Panc1 (cell line): ENCODE measurements around the gene SLC22A7. TPM values are rescaled to one million over a fixed set of nuclear protein-coding genes. Genes with fewer than 3 reads are reported as not detected.

ENCODE experiments used
- ATAC-seq: fragments of 200-7000 bp; cut with Tn5 transposase; 2 replicates; pipeline ENCODE4 v1.9.1; 2020; ENCODE audit warnings: mild to moderate bottlenecking, moderate library complexity
- BruUV-seq: library from RNA; stranded (reverse); fragments of 400-500 nt; replicated peaks from 2 replicates; lab custom pipeline; 2021; lab: Mats Ljungman, UMichigan
- CTCF ChIA-PET: fragments of 300-600 bp; sonication (Branson Sonifier 250); formaldehyde crosslinking; loops from one replicate; lab custom pipeline; 2022; ENCODE audit warnings: antibody characterized with exemption; lab: Charles Lee
- POLR2A ChIA-PET: fragments of 300-600 bp; sonication (Branson Sonifier 250); formaldehyde crosslinking; loops from one replicate; lab custom pipeline; 2022; ENCODE audit warnings: antibody characterized with exemption; lab: Charles Lee
- DNase-seq: peaks from one replicate; pipeline ENCODE4 v3.0.0-alpha.2; 2010; ENCODE audit warnings: low read depth, low spot score
- H3K27ac ChIP-seq: 2 replicates; pipeline ENCODE4 v1.5.1; 2011; ENCODE audit warnings: mild to moderate bottlenecking, low read length, inconsistent platforms
- H3K27me3 ChIP-seq: fragments of 200-500 bp; sonication (Bioruptor generic); 2 replicates; pipeline ENCODE4 v1.6.0; 2014; ENCODE audit warnings: low read length, inconsistent platforms; ENCODE audit not compliant: control insufficient read depth, insufficient read depth
- H3K36me3 ChIP-seq: fragments of 200-500 bp; sonication (Bioruptor generic); 2 replicates; pipeline ENCODE4 v1.5.1; 2014; ENCODE audit warnings: inconsistent platforms, mild to moderate bottlenecking, low read length, moderate library complexity; ENCODE audit not compliant: control insufficient read depth, insufficient read depth
- H3K4me1 ChIP-seq: 2 replicates; pipeline ENCODE4 v1.5.1; 2011; ENCODE audit warnings: inconsistent platforms, mild to moderate bottlenecking, low read length, moderate library complexity; ENCODE audit not compliant: control insufficient read depth, insufficient read depth
- H3K4me3 ChIP-seq, 2 experiments: 2 replicates each; pipeline ENCODE4 v1.5.1; 2011 to 2012; ENCODE audit warnings: low read depth in 2 of 2, low read length in 2 of 2, mild to moderate bottlenecking in 2 of 2, inconsistent platforms in 1 of 2, moderate library complexity in 1 of 2
- H3K9me3 ChIP-seq: fragments of 200-500 bp; sonication (Bioruptor generic); 2 replicates; pipeline ENCODE4 v1.5.1; 2014; ENCODE audit warnings: low read depth, mild to moderate bottlenecking, inconsistent platforms, low read length, moderate library complexity; ENCODE audit not compliant: control insufficient read depth, insufficient read depth
- POLR2AphosphoS5 ChIP-seq: IDR thresholded peaks from 2 replicates; pipeline ENCODE4 v1.6.1; 2012; ENCODE audit warnings: mild to moderate bottlenecking, low read depth, low read length, moderate library complexity
- SIN3A ChIP-seq: IDR thresholded peaks from 2 replicates; pipeline ENCODE4 v1.6.1; 2012; ENCODE audit warnings: low read depth, mild to moderate bottlenecking, low read length, moderate library complexity, borderline replicate concordance; ENCODE audit not compliant: insufficient read depth
- TCF7L2 ChIP-seq: IDR thresholded peaks from 2 replicates; pipeline ENCODE4 v1.6.1; 2011; ENCODE audit warnings: mild to moderate bottlenecking, low read depth, low read length, inconsistent platforms
- in situ Hi-C: cut with HindIII; loops from 2 replicates; pipeline ENCODE4 v1.10.0; 2016; ENCODE audit warnings: low sequenced_read_pairs, low pct_unique_long_range_greater_than_20kb
- intact Hi-C: fragments of 100-400 bp; cut with micrococcal nuclease; formaldehyde crosslinking; loops from one replicate; pipeline ENCODE4 v1.10.0; 2022; ENCODE audit not compliant: unreplicated experiment
- total RNA-seq: library from RNA; stranded (reverse); gene quantifications from one replicate; pipeline ENCODE4 v1.2.1, GENCODE V29; 2021; ENCODE audit not compliant: unreplicated experiment
- TF ChIP-seq, protein P1 (sequence below): fragments of 450-650 bp; IDR thresholded peaks from 2 replicates; pipeline ENCODE4 v1.5.1; 2017; ENCODE audit warnings: mild to moderate bottlenecking
- TF ChIP-seq, protein P2 (sequence below), 2 experiments: IDR thresholded peaks; 2 replicates each; pipeline ENCODE4 v1.6.1; 2011 to 2012; ENCODE audit warnings: low read depth in 2 of 2, control low read depth in 1 of 2, low read length in 1 of 2, mild to moderate bottlenecking in 1 of 2, moderate library complexity in 1 of 2; ENCODE audit not compliant: insufficient read depth in 1 of 2

SLC22A7 gene
- total RNA-seq, 1 experiment from 2014 or later, result not detected

DNA sequence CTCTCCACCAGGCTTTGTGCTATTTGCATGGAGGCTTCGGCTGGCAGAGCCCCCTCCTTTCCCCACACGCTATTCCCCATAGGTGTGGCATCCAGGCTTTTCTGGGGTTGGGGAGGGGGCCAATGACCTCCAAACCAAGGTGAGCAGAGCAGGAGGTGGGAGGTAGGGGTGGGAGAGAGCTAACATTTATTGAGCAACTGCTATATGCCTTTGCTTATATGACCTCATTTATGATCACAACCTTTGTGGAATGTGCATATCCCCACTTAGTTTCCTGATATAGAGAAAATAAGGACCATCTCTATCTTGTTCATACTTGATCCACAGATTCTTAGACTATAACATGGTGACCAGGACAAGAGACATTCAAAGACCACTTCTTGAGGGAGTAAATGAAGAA is 17.8 kb upstream of the SLC22A7 start:
- intact Hi-C loops, result no loop called here
- no peak overlapping the region for H3K27ac ChIP-seq
- no peaks in the 10 kb centered on the region for H3K36me3 ChIP-seq
- no peaks in the 10 kb centered on the region for H3K9me3 ChIP-seq
- no peak for ATAC-seq
- H3K27me3 ChIP-seq, result no peaks in the 10 kb centered on the region; the same call in 1 of the 2 replicates
- CTCF ChIA-PET, result interaction anchor here (0.5 kb wide), 1 partner anchor 117 kb away, joined by 6 read pairs; no protein-coding TSS in a partner anchor
- in situ Hi-C loops, result no loop called here
- H3K4me3 ChIP-seq, result no peak overlapping the region
- POLR2A ChIA-PET, result no interaction called here
- no peaks in the 10 kb centered on the region; the same call in 1 of the 2 replicates for H3K4me1 ChIP-seq
- DNase-seq, result no peak
- BruUV-seq, result no TSS peak
- no peak for TF ChIP-seq POLR2AphosphoS5

DNA sequence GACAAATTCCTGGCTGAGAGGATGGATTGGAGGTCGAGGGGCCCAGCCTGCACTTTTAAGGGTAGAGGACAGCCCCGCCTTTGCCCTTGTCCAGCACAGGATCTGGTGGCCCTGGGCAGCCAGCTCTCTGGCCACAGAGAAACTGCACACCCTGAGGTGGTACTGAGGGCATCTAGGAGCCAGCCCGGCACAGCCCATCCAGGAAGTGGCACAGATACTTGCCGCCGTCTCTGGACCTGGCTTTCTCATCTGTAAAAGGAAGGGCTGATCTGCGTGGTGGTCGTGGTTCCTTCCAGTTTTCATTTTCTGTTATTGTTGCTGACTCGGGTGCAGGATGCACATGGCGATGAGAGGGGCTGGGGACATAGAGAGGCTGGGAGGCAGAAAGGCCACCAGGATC is 16.0 kb upstream of the SLC22A7 start:
- H3K36me3 ChIP-seq, result no peaks in the 10 kb centered on the region
- intact Hi-C loops (no loop called here), in situ Hi-C loops (no loop called here)
- no peaks in the 10 kb centered on the region for H3K9me3 ChIP-seq
- no peaks in the 10 kb centered on the region; the same call in 1 of the 2 replicates for H3K4me1 ChIP-seq
- DNase-seq, result no peak
- no TSS peak for BruUV-seq
- ATAC-seq, result no peak
- no peak overlapping the region for H3K27ac ChIP-seq
- ChIA-PET CTCF (interaction anchor here (0.7 kb wide), 1 partner anchor 26 kb away, joined by 3 read pairs; the partner anchor contains the start of gene CRIP3), POLR2A (no interaction called here)
- no peak overlapping the region for H3K4me3 ChIP-seq
- TF ChIP-seq POLR2AphosphoS5 (no peak), TCF7L2 (no peak), SIN3A (no peak)
- TF ChIP-seq, protein P1, sequence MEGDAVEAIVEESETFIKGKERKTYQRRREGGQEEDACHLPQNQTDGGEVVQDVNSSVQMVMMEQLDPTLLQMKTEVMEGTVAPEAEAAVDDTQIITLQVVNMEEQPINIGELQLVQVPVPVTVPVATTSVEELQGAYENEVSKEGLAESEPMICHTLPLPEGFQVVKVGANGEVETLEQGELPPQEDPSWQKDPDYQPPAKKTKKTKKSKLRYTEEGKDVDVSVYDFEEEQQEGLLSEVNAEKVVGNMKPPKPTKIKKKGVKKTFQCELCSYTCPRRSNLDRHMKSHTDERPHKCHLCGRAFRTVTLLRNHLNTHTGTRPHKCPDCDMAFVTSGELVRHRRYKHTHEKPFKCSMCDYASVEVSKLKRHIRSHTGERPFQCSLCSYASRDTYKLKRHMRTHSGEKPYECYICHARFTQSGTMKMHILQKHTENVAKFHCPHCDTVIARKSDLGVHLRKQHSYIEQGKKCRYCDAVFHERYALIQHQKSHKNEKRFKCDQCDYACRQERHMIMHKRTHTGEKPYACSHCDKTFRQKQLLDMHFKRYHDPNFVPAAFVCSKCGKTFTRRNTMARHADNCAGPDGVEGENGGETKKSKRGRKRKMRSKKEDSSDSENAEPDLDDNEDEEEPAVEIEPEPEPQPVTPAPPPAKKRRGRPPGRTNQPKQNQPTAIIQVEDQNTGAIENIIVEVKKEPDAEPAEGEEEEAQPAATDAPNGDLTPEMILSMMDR, result no peak
- TF ChIP-seq, protein P2, sequence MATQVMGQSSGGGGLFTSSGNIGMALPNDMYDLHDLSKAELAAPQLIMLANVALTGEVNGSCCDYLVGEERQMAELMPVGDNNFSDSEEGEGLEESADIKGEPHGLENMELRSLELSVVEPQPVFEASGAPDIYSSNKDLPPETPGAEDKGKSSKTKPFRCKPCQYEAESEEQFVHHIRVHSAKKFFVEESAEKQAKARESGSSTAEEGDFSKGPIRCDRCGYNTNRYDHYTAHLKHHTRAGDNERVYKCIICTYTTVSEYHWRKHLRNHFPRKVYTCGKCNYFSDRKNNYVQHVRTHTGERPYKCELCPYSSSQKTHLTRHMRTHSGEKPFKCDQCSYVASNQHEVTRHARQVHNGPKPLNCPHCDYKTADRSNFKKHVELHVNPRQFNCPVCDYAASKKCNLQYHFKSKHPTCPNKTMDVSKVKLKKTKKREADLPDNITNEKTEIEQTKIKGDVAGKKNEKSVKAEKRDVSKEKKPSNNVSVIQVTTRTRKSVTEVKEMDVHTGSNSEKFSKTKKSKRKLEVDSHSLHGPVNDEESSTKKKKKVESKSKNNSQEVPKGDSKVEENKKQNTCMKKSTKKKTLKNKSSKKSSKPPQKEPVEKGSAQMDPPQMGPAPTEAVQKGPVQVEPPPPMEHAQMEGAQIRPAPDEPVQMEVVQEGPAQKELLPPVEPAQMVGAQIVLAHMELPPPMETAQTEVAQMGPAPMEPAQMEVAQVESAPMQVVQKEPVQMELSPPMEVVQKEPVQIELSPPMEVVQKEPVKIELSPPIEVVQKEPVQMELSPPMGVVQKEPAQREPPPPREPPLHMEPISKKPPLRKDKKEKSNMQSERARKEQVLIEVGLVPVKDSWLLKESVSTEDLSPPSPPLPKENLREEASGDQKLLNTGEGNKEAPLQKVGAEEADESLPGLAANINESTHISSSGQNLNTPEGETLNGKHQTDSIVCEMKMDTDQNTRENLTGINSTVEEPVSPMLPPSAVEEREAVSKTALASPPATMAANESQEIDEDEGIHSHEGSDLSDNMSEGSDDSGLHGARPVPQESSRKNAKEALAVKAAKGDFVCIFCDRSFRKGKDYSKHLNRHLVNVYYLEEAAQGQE (IDR thresholded peaks at IDR 0.05; ENCODE audit: insufficient read depth in 1 of 2, low read depth in 2 of 2, low read length in 1 of 2), result no peak
- H3K27me3 ChIP-seq, result no peaks in the 10 kb centered on the region; the same call in 1 of the 2 replicates
